ENCODE results near the gene CLPTM1L. TPM values are rescaled to one million over a fixed set of nuclear protein-coding genes. Genes with fewer than 3 reads are reported as not detected.

CLPTM1L gene
- total RNA-seq, 1 experiment from 2014 or later, result 127 TPM

- no peaks in the 10 kb centered on the region for H3K9me3 Mint-ChIP-seq (ENCODE audit: low read depth, unreplicated experiment)
- H3K4me1 Mint-ChIP-seq (ENCODE audit: low read depth, unreplicated experiment), result no peaks in the 10 kb centered on the region
- no TSS peak for BruUV-seq (replicated peaks)
- intact Hi-C loops (cut with micrococcal nuclease; ENCODE audit: unreplicated experiment), result no loop called here
- no peak for DNase-seq
- no peak overlapping the region for H3K4me3 Mint-ChIP-seq (ENCODE audit: low read depth, unreplicated experiment)
- no peaks in the 10 kb centered on the region for H3K36me3 Mint-ChIP-seq (ENCODE audit: insufficient read depth, unreplicated experiment)
- no peaks in the 10 kb centered on the region for H3K27me3 Mint-ChIP-seq (ENCODE audit: unreplicated experiment)
- no peak overlapping the region for H3K27ac Mint-ChIP-seq (ENCODE audit: unreplicated experiment)
- TF ChIP-seq CTCF (IDR thresholded peaks at IDR 0.05; ENCODE audit: unreplicated experiment), result no peak
- CTCF ChIA-PET, result no interaction called here
Observed at GRCh38 chr5:1279443-1280151, 65.3 kb downstream of the CLPTM1L start.

GRCh38 chr5:1278656-1279442 is 66.0 kb downstream of the CLPTM1L start:
- no peak for TF ChIP-seq CTCF (IDR thresholded peaks at IDR 0.05; ENCODE audit: unreplicated experiment)
- Mint-ChIP-seq H3K4me1 (ENCODE audit: low read depth, unreplicated experiment) (no peaks in the 10 kb centered on the region), H3K36me3 (ENCODE audit: insufficient read depth, unreplicated experiment) (peaks cover under 1% of the 10 kb centered on the region), H3K9me3 (ENCODE audit: low read depth, unreplicated experiment) (no peaks in the 10 kb centered on the region), H3K27me3 (ENCODE audit: unreplicated experiment) (no peaks in the 10 kb centered on the region), H3K4me3 (ENCODE audit: low read depth, unreplicated experiment) (no peak overlapping the region), H3K27ac (ENCODE audit: unreplicated experiment) (no peak overlapping the region)
- BruUV-seq (replicated peaks), result no TSS peak
- intact Hi-C loops (cut with micrococcal nuclease; ENCODE audit: unreplicated experiment), result no loop called here
- CTCF ChIA-PET, result no interaction called here
- DNase-seq, result no peak

- TF ChIP-seq CTCF (IDR thresholded peaks at IDR 0.05; ENCODE audit: unreplicated experiment), result no peak
- no TSS peak for BruUV-seq (replicated peaks)
- CTCF ChIA-PET, result interaction anchor here (1.1 kb wide), 1 partner anchor 13 kb away, joined by 3 read pairs; no protein-coding TSS in a partner anchor
- Mint-ChIP-seq H3K9me3 (ENCODE audit: low read depth, unreplicated experiment) (no peaks in the 10 kb centered on the region), H3K4me1 (ENCODE audit: low read depth, unreplicated experiment) (no peaks in the 10 kb centered on the region), H3K27me3 (ENCODE audit: unreplicated experiment) (no peaks in the 10 kb centered on the region), H3K27ac (ENCODE audit: unreplicated experiment) (no peak overlapping the region), H3K4me3 (ENCODE audit: low read depth, unreplicated experiment) (no peak overlapping the region), H3K36me3 (ENCODE audit: insufficient read depth, unreplicated experiment) (peaks cover 4% of the 10 kb centered on the region)
- no peak for DNase-seq
- intact Hi-C loops (cut with micrococcal nuclease; ENCODE audit: unreplicated experiment), result no loop called here
Observed at GRCh38 chr5:1278216-1278615, 66.7 kb downstream of the CLPTM1L start.

- no peak overlapping the region for H3K27ac Mint-ChIP-seq (ENCODE audit: unreplicated experiment)
- H3K9me3 Mint-ChIP-seq (ENCODE audit: low read depth, unreplicated experiment), result no peaks in the 10 kb centered on the region
- CTCF ChIA-PET, result interaction anchor here (1.1 kb wide), 1 partner anchor 13 kb away, joined by 3 read pairs; no protein-coding TSS in a partner anchor
- intact Hi-C loops (cut with micrococcal nuclease; ENCODE audit: unreplicated experiment), result no loop called here
- BruUV-seq (replicated peaks), result no TSS peak
- no peak for DNase-seq
- no peaks in the 10 kb centered on the region for H3K4me1 Mint-ChIP-seq (ENCODE audit: low read depth, unreplicated experiment)
- no peak for TF ChIP-seq CTCF (IDR thresholded peaks at IDR 0.05; ENCODE audit: unreplicated experiment)
- H3K27me3 Mint-ChIP-seq (ENCODE audit: unreplicated experiment), result no peaks in the 10 kb centered on the region
- no peak overlapping the region for H3K4me3 Mint-ChIP-seq (ENCODE audit: low read depth, unreplicated experiment)
- peaks cover 4% of the 10 kb centered on the region for H3K36me3 Mint-ChIP-seq (ENCODE audit: insufficient read depth, unreplicated experiment)
Observed at GRCh38 chr5:1277781-1278180, 67.1 kb downstream of the CLPTM1L start.

Measured in Calu3 (cell line).